DND-41 (cell line): ENCODE data around the gene WBP1L.

Experiments used
- EZH2 ChIP-seq: IDR thresholded peaks from 3 replicates; pipeline ENCODE4 v1.6.1; 2012; ENCODE audit warnings: borderline replicate concordance, low read depth, mild to moderate bottlenecking, moderate library complexity, low read length, inconsistent platforms; ENCODE audit not compliant: severe bottlenecking
- TF ChIP-seq, protein P1 (sequence below): IDR thresholded peaks from 2 replicates; pipeline ENCODE4 v1.5.1; 2012; ENCODE audit warnings: borderline replicate concordance, low read length, moderate library complexity, mild to moderate bottlenecking; ENCODE audit not compliant: poor library complexity, severe bottlenecking; ENCODE audit errors: extremely low read depth

DNA sequence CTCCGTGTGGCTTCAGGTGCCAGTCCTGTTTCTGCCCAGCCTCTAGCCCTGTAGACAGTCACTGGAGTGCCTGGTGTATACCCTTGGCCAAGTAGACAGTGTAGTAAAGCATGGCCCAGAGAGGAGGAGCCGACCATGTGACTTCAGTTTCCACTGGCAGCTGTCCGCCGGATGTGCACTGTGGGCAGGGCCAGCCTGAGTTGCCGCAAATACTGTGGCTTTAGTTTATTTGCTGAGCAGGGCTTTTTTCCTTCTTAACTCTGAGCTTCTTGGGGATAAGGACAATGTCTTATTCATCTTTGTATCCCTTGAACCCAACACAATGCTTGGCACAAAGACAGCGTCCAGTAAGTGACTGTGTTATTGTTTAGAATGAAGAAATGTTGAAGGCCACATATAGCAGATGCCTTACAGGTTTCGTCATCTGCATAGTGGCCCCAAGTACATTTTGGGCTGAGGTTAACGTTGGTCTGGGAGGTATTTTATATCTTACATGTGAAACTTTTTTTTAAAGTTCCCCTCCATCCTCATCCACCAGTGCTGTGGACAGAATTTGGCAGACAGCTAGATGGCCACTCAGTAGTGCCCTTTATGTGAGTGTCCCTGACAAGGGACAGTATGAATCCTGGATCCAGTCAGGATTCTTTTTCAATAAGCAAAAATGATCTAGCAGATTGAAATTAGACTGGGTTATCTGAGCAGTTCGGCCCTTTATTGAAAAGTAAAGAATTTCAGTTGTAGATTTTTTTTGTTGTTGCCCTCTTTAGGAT is 52.8 kb downstream of the WBP1L start:
- TF ChIP-seq, protein P1, sequence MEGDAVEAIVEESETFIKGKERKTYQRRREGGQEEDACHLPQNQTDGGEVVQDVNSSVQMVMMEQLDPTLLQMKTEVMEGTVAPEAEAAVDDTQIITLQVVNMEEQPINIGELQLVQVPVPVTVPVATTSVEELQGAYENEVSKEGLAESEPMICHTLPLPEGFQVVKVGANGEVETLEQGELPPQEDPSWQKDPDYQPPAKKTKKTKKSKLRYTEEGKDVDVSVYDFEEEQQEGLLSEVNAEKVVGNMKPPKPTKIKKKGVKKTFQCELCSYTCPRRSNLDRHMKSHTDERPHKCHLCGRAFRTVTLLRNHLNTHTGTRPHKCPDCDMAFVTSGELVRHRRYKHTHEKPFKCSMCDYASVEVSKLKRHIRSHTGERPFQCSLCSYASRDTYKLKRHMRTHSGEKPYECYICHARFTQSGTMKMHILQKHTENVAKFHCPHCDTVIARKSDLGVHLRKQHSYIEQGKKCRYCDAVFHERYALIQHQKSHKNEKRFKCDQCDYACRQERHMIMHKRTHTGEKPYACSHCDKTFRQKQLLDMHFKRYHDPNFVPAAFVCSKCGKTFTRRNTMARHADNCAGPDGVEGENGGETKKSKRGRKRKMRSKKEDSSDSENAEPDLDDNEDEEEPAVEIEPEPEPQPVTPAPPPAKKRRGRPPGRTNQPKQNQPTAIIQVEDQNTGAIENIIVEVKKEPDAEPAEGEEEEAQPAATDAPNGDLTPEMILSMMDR = no peak
- no peak for TF ChIP-seq EZH2
